H1 (cell line): ENCODE data around the gene KRTAP4-5. TPM values are rescaled to one million over a fixed set of nuclear protein-coding genes. Genes with fewer than 3 reads are reported as not detected.
"Not testable (repeated sequence)": the region's sequence is repeated elsewhere in the genome, so short reads cannot be mapped to it uniquely, and the experiment has no call there.

Experiments used
- CTCF ChIA-PET: fragments of 300-600 bp; sonication (Branson Sonifier 250); formaldehyde crosslinking; loops from one replicate; lab custom pipeline; 2021; ENCODE audit not compliant: partially characterized antibody; lab: Charles Lee
- POLR2A ChIA-PET: fragments of 300-600 bp; sonication (Branson Sonifier 250); formaldehyde crosslinking; loops from one replicate; lab custom pipeline; 2021; ENCODE audit warnings: inconsistent platforms; ENCODE audit not compliant: partially characterized antibody; lab: Charles Lee
- DNase-seq, 2 experiments: peaks; one replicate each; pipeline versions ENCODE4 v3.0.0 to v3.0.0-alpha.2; 2010 to 2022; ENCODE audit warnings: low spot score in 2 of 2, low read depth in 1 of 2, mixed read lengths in 1 of 2
- FAIRE-seq: peaks from 2 replicates; lab custom pipeline; 2011; peaks lifted over from hg19 to GRCh38; lab: Jason Lieb, UNC
- H2AFZ ChIP-seq: 2 replicates; pipeline ENCODE4 v1.8.1; 2012; ENCODE audit warnings: low read length, inconsistent platforms
- H2AK5ac ChIP-seq: 2 replicates; pipeline ENCODE4 v1.6.1; 2013; ENCODE audit warnings: low read depth, low read length
- H2BK120ac ChIP-seq: replicated peaks from 2 replicates; pipeline ENCODE3; 2013; ENCODE audit warnings: low read depth, low read length, inconsistent platforms
- H2BK12ac ChIP-seq: 2 replicates; pipeline ENCODE4 v1.6.1; 2013; ENCODE audit warnings: low read depth, low read length
- H2BK15ac ChIP-seq: 2 replicates; pipeline ENCODE4 v1.6.1; 2013; ENCODE audit warnings: low read length
- H2BK20ac ChIP-seq: 2 replicates; pipeline ENCODE4 v1.6.1; 2013; ENCODE audit warnings: low read length
- H2BK5ac ChIP-seq: 2 replicates; pipeline ENCODE4 v1.6.1; 2013; ENCODE audit warnings: low read depth, low read length
- H3K14ac ChIP-seq: 2 replicates; pipeline ENCODE4 v1.6.1; 2013; ENCODE audit warnings: inconsistent platforms; ENCODE audit not compliant: insufficient read length
- H3K18ac ChIP-seq: 2 replicates; pipeline ENCODE4 v1.6.1; 2013; ENCODE audit warnings: low read length; ENCODE audit errors: extremely low read depth
- H3K23ac ChIP-seq: 2 replicates; pipeline ENCODE4 v1.6.1; 2013; ENCODE audit warnings: inconsistent platforms; ENCODE audit not compliant: insufficient read length
- H3K23me2 ChIP-seq: 2 replicates; pipeline ENCODE4 v1.6.1; 2013; ENCODE audit warnings: low read depth, low read length
- H3K27ac ChIP-seq: 2 replicates; pipeline ENCODE4 v1.6.1; 2011; ENCODE audit warnings: low read depth, low read length, inconsistent platforms
- H3K27me3 ChIP-seq, 4 experiments: replicated peaks in 1 of 4; 1 replicate in 1 of 4; 2 replicates in 3 of 4; pipeline versions ENCODE4 v1.6.1 to v1.8.1; 2011 to 2013; ENCODE audit warnings: low read length in 3 of 4, mild to moderate bottlenecking in 3 of 4, inconsistent platforms in 2 of 4, mixed read lengths in 2 of 4, moderate library complexity in 1 of 4; ENCODE audit not compliant: control insufficient read depth in 3 of 4, insufficient read depth in 3 of 4; ENCODE audit errors: extremely low read depth in 1 of 4
- H3K36me3 ChIP-seq, 4 experiments: 2 replicates each; pipeline versions ENCODE4 v1.6.1 to v1.8.1; 2011 to 2013; ENCODE audit warnings: mild to moderate bottlenecking in 4 of 4, low read length in 3 of 4, moderate library complexity in 2 of 4, control low read depth in 1 of 4, inconsistent platforms in 1 of 4; ENCODE audit not compliant: insufficient read depth in 4 of 4, control insufficient read depth in 2 of 4
- H3K4ac ChIP-seq: replicated peaks from 2 replicates; pipeline ENCODE3; 2013; ENCODE audit warnings: low read length, low read depth, mixed read lengths, inconsistent platforms; ENCODE audit not compliant: insufficient read length
- H3K4me1 ChIP-seq, 4 experiments: replicated peaks in 1 of 4; 1 replicate in 1 of 4; 2 replicates in 3 of 4; pipeline versions ENCODE4 v1.6.1 to v1.8.1; 2011 to 2013; ENCODE audit warnings: low read length in 3 of 4, inconsistent platforms in 2 of 4, mixed read lengths in 1 of 4; ENCODE audit not compliant: insufficient read depth in 4 of 4, control insufficient read depth in 3 of 4
- H3K4me2 ChIP-seq, 2 experiments: 2 replicates each; pipeline versions ENCODE4 v1.6.1 to v1.8.1; 2011 to 2013; ENCODE audit warnings: low read depth in 2 of 2, low read length in 2 of 2, control low read depth in 1 of 2, inconsistent platforms in 1 of 2, mild to moderate bottlenecking in 1 of 2; ENCODE audit not compliant: insufficient read depth in 1 of 2
- H3K4me3 ChIP-seq, 4 experiments: fragments of 200-600, 300-600 bp in 1 of 4; sonication (generic), shearing (Covaris generic), sonication (Bioruptor Twin) in 1 of 4; 2 replicates each; pipeline versions ENCODE4 v1.5.1 to v1.8.1; 2011 to 2016; ENCODE audit warnings: low read length in 4 of 4, low read depth in 3 of 4, control low read depth in 2 of 4, inconsistent platforms in 2 of 4, mild to moderate bottlenecking in 2 of 4, mixed read lengths in 1 of 4, moderate library complexity in 1 of 4; ENCODE audit not compliant: insufficient read depth in 2 of 4; ENCODE audit errors: extremely low read depth in 1 of 4
- H3K56ac ChIP-seq: replicated peaks from 2 replicates; pipeline ENCODE3; 2013; ENCODE audit warnings: low read depth, mild to moderate bottlenecking, mixed read lengths, low read length, inconsistent platforms; ENCODE audit not compliant: insufficient read length
- H3K79me1 ChIP-seq: 2 replicates; pipeline ENCODE4 v1.6.1; 2013; ENCODE audit warnings: low read depth, low read length, control low read depth
- H3K79me2 ChIP-seq, 2 experiments: 2 replicates each; pipeline versions ENCODE4 v1.6.1 to v1.8.1; 2012 to 2013; ENCODE audit warnings: low read length in 2 of 2, mild to moderate bottlenecking in 2 of 2, inconsistent platforms in 1 of 2; ENCODE audit not compliant: insufficient read depth in 2 of 2, control insufficient read depth in 1 of 2
- H3K9ac ChIP-seq, 4 experiments: replicated peaks in 1 of 4; 1 replicate in 1 of 4; 2 replicates in 3 of 4; pipeline versions ENCODE4 v1.6.1 to v1.8.1; 2011 to 2013; ENCODE audit warnings: low read depth in 3 of 4, low read length in 3 of 4, control low read depth in 2 of 4, mild to moderate bottlenecking in 2 of 4, moderate library complexity in 2 of 4, inconsistent platforms in 1 of 4; ENCODE audit errors: extremely low read depth in 1 of 4
- H3K9me3 ChIP-seq, 2 experiments: 2 replicates each; pipeline versions ENCODE4 v1.6.1 to v1.8.1; 2012 to 2013; ENCODE audit warnings: mild to moderate bottlenecking in 2 of 2, moderate library complexity in 2 of 2, control low read depth in 1 of 2, inconsistent platforms in 1 of 2, low read depth in 1 of 2, low read length in 1 of 2, mixed read lengths in 1 of 2; ENCODE audit not compliant: insufficient read depth in 2 of 2
- H4K20me1 ChIP-seq, 2 experiments: replicated peaks in 1 of 2; 2 replicates each; pipeline versions ENCODE3 to v1.8.1; 2011 to 2013; ENCODE audit warnings: inconsistent platforms in 2 of 2, low read length in 2 of 2, mild to moderate bottlenecking in 1 of 2; ENCODE audit not compliant: insufficient read depth in 2 of 2, control insufficient read depth in 1 of 2
- H4K5ac ChIP-seq: 2 replicates; pipeline ENCODE4 v1.6.1; 2013; ENCODE audit warnings: low read length, low read depth, mixed read lengths, inconsistent platforms; ENCODE audit not compliant: insufficient read length
- H4K8ac ChIP-seq: 2 replicates; pipeline ENCODE4 v1.8.0; 2013; ENCODE audit warnings: mild to moderate bottlenecking, moderate library complexity, low read length, inconsistent platforms; ENCODE audit not compliant: insufficient read depth; ENCODE audit errors: extremely low read depth
- H4K91ac ChIP-seq: replicated peaks from 2 replicates; pipeline ENCODE3; 2013; ENCODE audit warnings: low read length, mixed read lengths, inconsistent platforms; ENCODE audit not compliant: insufficient read length
- WGBS, 2 experiments: shearing (Covaris generic) in 1 of 2; methylation state at CpG; one replicate each; pipeline versions ENCODE4 v1.1.6 to v1.1.7; 2013 to 2015; ENCODE audit warnings: low lambda C conversion rate in 2 of 2, mixed read lengths in 2 of 2, inconsistent platforms in 1 of 2, low coverage in 1 of 2, missing lambda C conversion rate in 1 of 2; ENCODE audit not compliant: insufficient replicate concordance in 2 of 2, insufficient coverage in 1 of 2, insufficient read length in 1 of 2; ENCODE audit errors: extremely low coverage in 1 of 2, missing lambda C conversion rate in 1 of 2; 5-methylcytosine and 5-hydroxymethylcytosine counted together
- polyA plus RNA-seq, 7 experiments: library from polyadenylated mRNA; depleted of rRNA in 3 of 7; stranded (reverse) in 5 of 7; unstranded in 2 of 7; fragments of >200 nt in 5 of 7; fragments of 200-250 nt in 2 of 7; gene quantifications; 1 replicate in 5 of 7; 2 replicates in 1 of 7; 4 replicates in 1 of 7; pipeline versions ENCODE4 v1.2.1 to v1.2.3, GENCODE V29; 2011 to 2013; ENCODE audit warnings: missing spikeins in 2 of 7, mixed read lengths in 2 of 7
- total RNA-seq: library from RNA; stranded (reverse); fragmentation: NEBNext Ultra II Directional; extraction: Animal tissue kit (Norgen Biotek cat#: 25700); gene quantifications from 2 replicates; pipeline ENCODE4 v1.2.1, GENCODE V29; 2021

Gene KRTAP4-5
- total and polyA plus RNA-seq, 2 of the 8 experiments (the other 6 are each of a cell fraction or from before 2014, with no cell fraction given) = not detected

DNA sequence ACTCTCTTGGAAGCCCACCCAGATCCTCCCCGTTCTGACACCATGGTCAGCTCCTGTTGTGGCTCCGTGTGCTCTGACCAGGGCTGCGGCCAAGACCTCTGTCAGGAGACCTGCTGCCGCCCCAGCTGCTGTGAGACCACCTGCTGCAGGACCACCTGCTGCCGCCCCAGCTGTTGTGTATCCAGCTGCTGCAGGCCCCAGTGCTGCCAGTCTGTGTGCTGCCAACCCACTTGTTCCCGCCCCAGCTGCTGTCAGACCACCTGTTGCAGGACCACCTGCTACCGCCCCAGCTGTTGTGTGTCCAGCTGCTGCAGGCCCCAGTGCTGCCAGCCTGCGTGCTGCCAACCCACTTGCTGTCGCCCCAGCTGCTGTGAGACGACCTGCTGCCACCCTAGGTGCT is 44.3 kb downstream of the KRTAP4-5 start, which contains the start of gene KRTAP4-9:
KRTAP4-9 (plus strand) TSS at position 43 of the 400 bp plus-strand sequence; CDS start at position 43, 0 bp downstream.
- H3K23ac ChIP-seq, H3K79me1 ChIP-seq, H3K36me3 ChIP-seq, H3K27me3 ChIP-seq, H4K91ac ChIP-seq, H2BK120ac ChIP-seq, H2BK5ac ChIP-seq, H4K8ac ChIP-seq, H3K18ac ChIP-seq, H2BK20ac ChIP-seq, H2BK15ac ChIP-seq, H3K56ac ChIP-seq, H3K4me2 ChIP-seq, H2BK12ac ChIP-seq, H3K4me3 ChIP-seq, H2AK5ac ChIP-seq, DNase-seq, H3K4me1 ChIP-seq, H4K5ac ChIP-seq, H3K4ac ChIP-seq, POLR2A ChIA-PET, H3K9me3 ChIP-seq, H3K79me2 ChIP-seq, H3K23me2 ChIP-seq, CTCF ChIA-PET, H3K14ac ChIP-seq, H3K9ac ChIP-seq, FAIRE-seq, H4K20me1 ChIP-seq, H3K27ac ChIP-seq, H2AFZ ChIP-seq: not testable (repeated sequence)
- WGBS, 2 experiments = 78% methylated on average over 7 of the region's 10 CpGs; no CpG with 5 or more reads in 1 of the 2 experiments

DNA sequence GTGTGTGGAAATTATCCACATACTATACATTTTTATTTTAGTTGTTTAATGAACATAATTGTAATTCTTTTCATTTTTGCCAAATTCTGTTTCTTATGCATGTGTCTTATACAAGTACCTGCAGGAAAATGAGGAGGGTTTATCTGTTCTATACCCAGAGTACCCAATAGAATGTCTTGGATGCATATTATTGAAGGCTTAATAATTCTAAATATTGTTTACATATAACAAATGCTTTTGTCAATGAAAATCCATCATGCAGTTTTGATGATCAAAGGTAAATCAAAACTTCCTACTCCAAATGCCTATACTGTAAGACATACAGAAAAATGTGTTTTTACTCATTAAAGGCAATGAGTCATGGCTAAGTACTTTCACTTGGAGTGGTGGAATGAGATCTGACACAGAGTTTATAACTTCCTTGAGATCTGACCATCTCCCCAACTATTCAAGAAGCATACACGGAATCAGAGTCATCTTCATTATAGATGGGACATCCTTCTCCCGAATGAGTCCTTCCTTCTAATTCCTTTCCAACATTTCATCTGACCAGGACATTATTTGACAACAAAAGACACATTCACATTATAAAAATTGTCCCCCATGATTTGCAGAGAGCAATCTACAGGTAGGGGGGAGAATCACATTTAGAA is 45.1 kb downstream of the KRTAP4-5 start:
- H3K4me1 ChIP-seq, H2AFZ ChIP-seq, H3K4me3 ChIP-seq, H2BK15ac ChIP-seq, H3K27me3 ChIP-seq, H3K36me3 ChIP-seq, H2BK5ac ChIP-seq, CTCF ChIA-PET, H3K79me2 ChIP-seq, H3K23ac ChIP-seq, H3K23me2 ChIP-seq, H3K27ac ChIP-seq, H3K9me3 ChIP-seq, H3K9ac ChIP-seq, H4K8ac ChIP-seq, H4K20me1 ChIP-seq, H2BK120ac ChIP-seq, H2AK5ac ChIP-seq, FAIRE-seq, H4K91ac ChIP-seq, H3K18ac ChIP-seq, H3K79me1 ChIP-seq, POLR2A ChIA-PET, H3K4me2 ChIP-seq, DNase-seq, H3K56ac ChIP-seq, H3K14ac ChIP-seq, H3K4ac ChIP-seq, H2BK20ac ChIP-seq, H2BK12ac ChIP-seq, H4K5ac ChIP-seq: not testable (repeated sequence)
- 93% methylated on average over 2 of the region's 2 CpGs; no CpG with 5 or more reads in 1 of the 2 experiments for WGBS, 2 experiments
